Brain microvascular endothelial cell (primary cell): ENCODE results near the gene LRBA.
A peak's percentile ranks its signal among the peaks of the same experiment; 100 is the strongest.

Experiments
- DNase-seq: peaks from one replicate; pipeline ENCODE4 v3.0.0-alpha.2; 2020
- H3K27ac ChIP-seq: fragments of 250-450 bp; sonication (Bioruptor Pico); 2 replicates; pipeline ENCODE4 v1.5.1; 2020; ENCODE audit warnings: mild to moderate bottlenecking, moderate library complexity
- H3K27me3 ChIP-seq: fragments of 250-450 bp; sonication (Bioruptor Pico); replicated peaks from 2 replicates; pipeline ENCODE4 v1.5.1; 2020; ENCODE audit warnings: mild to moderate bottlenecking
- H3K36me3 ChIP-seq: fragments of 250-450 bp; sonication (Bioruptor Pico); replicated peaks from 2 replicates; pipeline ENCODE4 v1.5.1; 2020; ENCODE audit warnings: mild to moderate bottlenecking
- H3K4me3 ChIP-seq: 2 replicates; pipeline ENCODE4 v1.5.1; 2011; ENCODE audit warnings: low read depth, mild to moderate bottlenecking, control low read depth, low read length, moderate library complexity
- in situ Hi-C: cut with HindIII; loops from 2 replicates; pipeline ENCODE4 v1.10.0; 2017; ENCODE audit warnings: low sequenced_read_pairs, low pct_ligation_motif_present
- TF ChIP-seq, protein P1 (sequence below): IDR thresholded peaks from 2 replicates; pipeline ENCODE4 v1.5.1; 2011; ENCODE audit warnings: low read depth, mild to moderate bottlenecking, moderate library complexity, low read length, control low read depth, inconsistent platforms; ENCODE audit errors: missing control alignments

The LRBA gene

DNA sequence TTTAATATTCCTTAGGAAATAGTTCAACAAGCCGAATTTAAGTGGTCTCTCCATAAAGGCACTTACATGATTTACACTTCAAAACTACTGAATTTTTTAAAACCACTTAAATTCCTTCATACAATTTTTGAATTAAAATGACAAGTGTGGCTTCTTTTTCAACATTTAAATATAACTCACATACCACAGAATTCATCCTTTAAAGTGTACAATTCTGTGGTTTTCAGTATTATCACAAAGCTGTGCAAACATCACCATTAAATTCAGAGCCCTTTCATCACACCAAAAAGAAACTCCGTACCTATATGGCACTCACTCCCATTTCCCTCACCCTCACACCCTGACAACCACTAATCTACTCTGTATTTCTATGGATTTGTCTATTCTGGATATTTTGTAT lies 634.0 kb downstream of the LRBA start:
- H3K27ac ChIP-seq: peak overlapping the region; percentile 0
- TF ChIP-seq, protein P1, sequence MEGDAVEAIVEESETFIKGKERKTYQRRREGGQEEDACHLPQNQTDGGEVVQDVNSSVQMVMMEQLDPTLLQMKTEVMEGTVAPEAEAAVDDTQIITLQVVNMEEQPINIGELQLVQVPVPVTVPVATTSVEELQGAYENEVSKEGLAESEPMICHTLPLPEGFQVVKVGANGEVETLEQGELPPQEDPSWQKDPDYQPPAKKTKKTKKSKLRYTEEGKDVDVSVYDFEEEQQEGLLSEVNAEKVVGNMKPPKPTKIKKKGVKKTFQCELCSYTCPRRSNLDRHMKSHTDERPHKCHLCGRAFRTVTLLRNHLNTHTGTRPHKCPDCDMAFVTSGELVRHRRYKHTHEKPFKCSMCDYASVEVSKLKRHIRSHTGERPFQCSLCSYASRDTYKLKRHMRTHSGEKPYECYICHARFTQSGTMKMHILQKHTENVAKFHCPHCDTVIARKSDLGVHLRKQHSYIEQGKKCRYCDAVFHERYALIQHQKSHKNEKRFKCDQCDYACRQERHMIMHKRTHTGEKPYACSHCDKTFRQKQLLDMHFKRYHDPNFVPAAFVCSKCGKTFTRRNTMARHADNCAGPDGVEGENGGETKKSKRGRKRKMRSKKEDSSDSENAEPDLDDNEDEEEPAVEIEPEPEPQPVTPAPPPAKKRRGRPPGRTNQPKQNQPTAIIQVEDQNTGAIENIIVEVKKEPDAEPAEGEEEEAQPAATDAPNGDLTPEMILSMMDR: no peak
- in situ Hi-C loops: no loop called here
- no peaks in the 10 kb centered on the region for H3K27me3 ChIP-seq
- no peaks in the 10 kb centered on the region for H3K36me3 ChIP-seq
- no peak overlapping the region for H3K4me3 ChIP-seq
- DNase-seq: no peak

DNA sequence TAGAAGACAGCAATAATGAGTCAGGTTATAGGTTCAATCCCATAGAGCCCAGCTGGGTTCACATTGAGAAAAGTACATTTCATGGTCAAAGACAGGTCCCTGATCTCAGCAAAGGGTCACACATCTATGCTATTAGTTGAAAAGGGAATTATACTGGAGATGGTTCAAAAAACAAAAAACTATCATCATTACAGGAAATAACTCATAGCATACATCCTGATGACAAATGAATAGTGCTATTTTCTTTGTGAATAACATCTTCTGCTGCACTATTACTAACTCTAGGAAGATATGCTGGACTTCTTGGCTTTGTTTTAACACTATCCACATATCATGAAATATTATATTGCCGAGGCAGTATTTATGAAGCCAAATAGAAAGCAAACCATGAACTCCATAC lies 635.6 kb downstream of the LRBA start:
- H3K36me3 ChIP-seq: no peaks in the 10 kb centered on the region
- no peaks in the 10 kb centered on the region for H3K27me3 ChIP-seq
- TF ChIP-seq, protein P1: no peak
- peak; percentile 48 for DNase-seq
- peak overlapping the region; percentile 35 for H3K27ac ChIP-seq
- in situ Hi-C loops: no loop called here
- H3K4me3 ChIP-seq: no peak overlapping the region

DNA sequence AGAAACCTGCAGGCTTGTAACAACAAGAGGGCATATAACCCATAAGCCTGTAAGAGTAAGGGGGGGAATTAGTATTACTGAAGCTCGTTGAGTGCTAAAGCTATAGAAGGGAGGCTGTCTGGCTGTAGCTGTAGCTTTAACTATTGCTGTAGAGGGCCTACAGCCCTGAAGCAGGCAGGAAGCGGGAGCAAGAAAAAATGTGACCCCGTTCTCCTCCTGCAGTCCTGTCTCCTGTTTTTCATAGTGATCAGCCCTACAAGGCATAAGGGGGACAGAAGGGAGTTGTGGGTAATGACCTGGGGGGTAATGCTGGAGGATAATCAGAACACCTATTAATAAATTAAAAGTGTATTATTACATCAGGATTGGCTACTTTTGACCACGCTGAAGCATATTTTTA lies 640.1 kb downstream of the LRBA start:
- Histone ChIP-seq H3K27ac (no peak overlapping the region), H3K27me3 (no peaks in the 10 kb centered on the region), H3K4me3 (no peak overlapping the region), H3K36me3 (no peaks in the 10 kb centered on the region)
- TF ChIP-seq, protein P1: no peak
- in situ Hi-C loops: no loop called here
- no peak for DNase-seq

- Histone ChIP-seq H3K27me3 (no peaks in the 10 kb centered on the region), H3K4me3 (no peak overlapping the region), H3K27ac (no peak overlapping the region), H3K36me3 (no peaks in the 10 kb centered on the region)
- in situ Hi-C loops: no loop called here
- DNase-seq: no peak
- TF ChIP-seq, protein P1: no peak
These were observed 643.2 kb downstream of the LRBA start for GRCh38 chr4:150371869-150372268.

- TF ChIP-seq, protein P1: no peak
- no peak overlapping the region for H3K27ac ChIP-seq
These were observed 645.4 kb downstream of the LRBA start for GRCh38 chr4:150369434-150370380.

More at GRCh38 chr4:150369434-150370380, 645.4 kb downstream of the LRBA start:
- in situ Hi-C loops: no loop called here
- Histone ChIP-seq H3K4me3 (no peak overlapping the region), H3K27me3 (no peaks in the 10 kb centered on the region), H3K36me3 (no peaks in the 10 kb centered on the region)
- no peak for DNase-seq
